ENCODE data around the gene LRRC46. TPM values are rescaled to one million over a fixed set of nuclear protein-coding genes. Genes with fewer than 3 reads are reported as not detected.

The LRRC46 gene
- total and polyA plus RNA-seq, 5 donors from 2014 or later = 0.11 to 0.48 (median 0.20) TPM

GRCh38 chr17:47862621-47863440 lies 31.4 kb downstream of the LRRC46 start:
- H3K36me3 ChIP-seq (ENCODE audit: control insufficient read depth, insufficient read depth, low read length) = no peaks in the 10 kb centered on the region
- H3K9me3 ChIP-seq (ENCODE audit: control insufficient read depth in 2 of 2, low read length in 2 of 2) = no peaks in the 10 kb centered on the region
- Mint-ChIP-seq H3K27ac (peak overlapping the region in 2 of 3 donors; percentile 54 to 55), H3K9me3 (peaks cover 0 to 2% (median 0%) of the 10 kb centered on the region in 7 donors), H3K36me3 (no peaks in the 10 kb centered on the region), H3K4me3 (no peak overlapping the region), H3K27me3 (peaks cover 15% of the 10 kb centered on the region), H3K4me1 (peaks cover 0 to 18% (median 8%) of the 10 kb centered on the region in 4 donors)
- H3K4me3 ChIP-seq (ENCODE audit: low read depth, low read length) = no peak overlapping the region
- peaks cover 16% of the 10 kb centered on the region for H3K4me1 ChIP-seq (ENCODE audit: control insufficient read depth, insufficient read depth, low read length, poor library complexity, severe bottlenecking)
- ATAC-seq (ENCODE audit: low read depth in 2 of 2) (no peak), DNase-seq (no peak)
- H3K27me3 ChIP-seq (ENCODE audit: control insufficient read depth, insufficient read depth, low read length) = no peaks in the 10 kb centered on the region
- H3K27ac ChIP-seq (ENCODE audit: insufficient read depth, low read length, poor library complexity, severe bottlenecking) = no peak overlapping the region

- H3K9me3 Mint-ChIP-seq = no peaks in the 10 kb centered on the region
- peaks cover under 1% of the 10 kb centered on the region for H3K27me3 ChIP-seq (ENCODE audit: control insufficient read depth, insufficient read depth, low read length)
- no peaks in the 10 kb centered on the region for H3K36me3 Mint-ChIP-seq
- no peaks in the 10 kb centered on the region for H3K36me3 ChIP-seq (ENCODE audit: control insufficient read depth, insufficient read depth, low read length)
- peak overlapping the region in 1 of 3 donors; percentile 42 for H3K27ac Mint-ChIP-seq
- peaks cover 14% of the 10 kb centered on the region for H3K27me3 Mint-ChIP-seq
- H3K4me1 Mint-ChIP-seq = peaks cover 0 to 18% (median 8%) of the 10 kb centered on the region in 4 donors
- peak overlapping the region in 1 of 4 donors; percentile 31 for H3K4me3 Mint-ChIP-seq
- no peak overlapping the region for H3K4me3 ChIP-seq (ENCODE audit: low read depth, low read length)
- DNase-seq = peak in 1 of 3 donors; percentile 54
- no peak overlapping the region for H3K27ac ChIP-seq (ENCODE audit: insufficient read depth, low read length, poor library complexity, severe bottlenecking)
- no peaks in the 10 kb centered on the region for H3K9me3 ChIP-seq (ENCODE audit: control insufficient read depth in 2 of 2, low read length in 2 of 2)
- peaks cover 16% of the 10 kb centered on the region for H3K4me1 ChIP-seq (ENCODE audit: control insufficient read depth, insufficient read depth, low read length, poor library complexity, severe bottlenecking)
- ATAC-seq (ENCODE audit: low read depth in 2 of 2) = no peak
Measured at GRCh38 chr17:47864791-47865216, 33.3 kb downstream of the LRRC46 start.

- H3K4me3 Mint-ChIP-seq = no peak overlapping the region
- peaks cover 32% of the 10 kb centered on the region for H3K27me3 Mint-ChIP-seq
Measured at GRCh38 chr17:47866941-47867340, 35.5 kb downstream of the LRRC46 start.

GRCh38 chr17:47867813-47868533 lies 36.5 kb downstream of the LRRC46 start:
- no peak overlapping the region for H3K4me3 ChIP-seq (ENCODE audit: low read depth, low read length)
- DNase-seq (no peak), ATAC-seq (ENCODE audit: low read depth in 2 of 2) (no peak)
- peaks cover 11% of the 10 kb centered on the region for H3K27me3 ChIP-seq (ENCODE audit: control insufficient read depth, insufficient read depth, low read length)
- Mint-ChIP-seq H3K36me3 (no peaks in the 10 kb centered on the region), H3K4me3 (no peak overlapping the region), H3K27ac (peak overlapping the region in 1 of 3 donors; percentile 21), H3K4me1 (peaks cover 0 to 12% (median 8%) of the 10 kb centered on the region in 4 donors), H3K9me3 (peaks cover 0 to 1% (median 0%) of the 10 kb centered on the region in 7 donors), H3K27me3 (peaks cover 35% of the 10 kb centered on the region)
- H3K9me3 ChIP-seq (ENCODE audit: control insufficient read depth in 2 of 2, low read length in 2 of 2) = no peaks in the 10 kb centered on the region
- no peaks in the 10 kb centered on the region for H3K36me3 ChIP-seq (ENCODE audit: control insufficient read depth, insufficient read depth, low read length)
- peaks cover 9% of the 10 kb centered on the region for H3K4me1 ChIP-seq (ENCODE audit: control insufficient read depth, insufficient read depth, low read length, poor library complexity, severe bottlenecking)
- H3K27ac ChIP-seq (ENCODE audit: insufficient read depth, low read length, poor library complexity, severe bottlenecking) = no peak overlapping the region

More at GRCh38 chr17:47866941-47867340, 35.5 kb downstream of the LRRC46 start:
- H3K4me1 Mint-ChIP-seq = peaks cover 0 to 18% (median 8%) of the 10 kb centered on the region in 4 donors
- H3K27ac ChIP-seq (ENCODE audit: insufficient read depth, low read length, poor library complexity, severe bottlenecking) = no peak overlapping the region
- H3K27ac Mint-ChIP-seq = peak overlapping the region in 1 of 3 donors; percentile 31
- H3K9me3 Mint-ChIP-seq = peaks cover 0 to 1% (median 0%) of the 10 kb centered on the region in 7 donors
- H3K36me3 ChIP-seq (ENCODE audit: control insufficient read depth, insufficient read depth, low read length) = no peaks in the 10 kb centered on the region
- DNase-seq (no peak), ATAC-seq (ENCODE audit: low read depth in 2 of 2) (no peak)
- H3K4me1 ChIP-seq (ENCODE audit: control insufficient read depth, insufficient read depth, low read length, poor library complexity, severe bottlenecking) = peaks cover 16% of the 10 kb centered on the region
- no peak overlapping the region for H3K4me3 ChIP-seq (ENCODE audit: low read depth, low read length)
- peaks cover 11% of the 10 kb centered on the region for H3K27me3 ChIP-seq (ENCODE audit: control insufficient read depth, insufficient read depth, low read length)
- H3K9me3 ChIP-seq (ENCODE audit: control insufficient read depth in 2 of 2, low read length in 2 of 2) = no peaks in the 10 kb centered on the region
- no peaks in the 10 kb centered on the region for H3K36me3 Mint-ChIP-seq

GRCh38 chr17:47869114-47869513 lies 37.6 kb downstream of the LRRC46 start:
- H3K9me3 Mint-ChIP-seq = peaks cover 0 to 1% (median 0%) of the 10 kb centered on the region in 7 donors
- H3K4me1 ChIP-seq (ENCODE audit: control insufficient read depth, insufficient read depth, low read length, poor library complexity, severe bottlenecking) = peaks cover 8% of the 10 kb centered on the region
- no peak for DNase-seq
- no peak overlapping the region for H3K4me3 ChIP-seq (ENCODE audit: low read depth, low read length)
- peaks cover 0 to 9% (median 7%) of the 10 kb centered on the region in 4 donors for H3K4me1 Mint-ChIP-seq
- no peak overlapping the region for H3K4me3 Mint-ChIP-seq
- no peaks in the 10 kb centered on the region for H3K9me3 ChIP-seq (ENCODE audit: control insufficient read depth in 2 of 2, low read length in 2 of 2)
- peaks cover 11% of the 10 kb centered on the region for H3K27me3 ChIP-seq (ENCODE audit: control insufficient read depth, insufficient read depth, low read length)
- no peak overlapping the region for H3K27ac Mint-ChIP-seq
- H3K27me3 Mint-ChIP-seq = peaks cover 45% of the 10 kb centered on the region
- H3K27ac ChIP-seq (ENCODE audit: insufficient read depth, low read length, poor library complexity, severe bottlenecking) = no peak overlapping the region
- H3K36me3 ChIP-seq (ENCODE audit: control insufficient read depth, insufficient read depth, low read length) = no peaks in the 10 kb centered on the region
- ATAC-seq (ENCODE audit: low read depth in 2 of 2) = no peak
- no peaks in the 10 kb centered on the region for H3K36me3 Mint-ChIP-seq

GRCh38 chr17:47870056-47870455 lies 38.6 kb downstream of the LRRC46 start:
- peaks cover 0 to 5% (median 3%) of the 10 kb centered on the region in 4 donors for H3K4me1 Mint-ChIP-seq
- no peaks in the 10 kb centered on the region for H3K9me3 ChIP-seq (ENCODE audit: control insufficient read depth in 2 of 2, low read length in 2 of 2)
- peaks cover 0 to 1% (median 0%) of the 10 kb centered on the region in 7 donors for H3K9me3 Mint-ChIP-seq
- H3K4me1 ChIP-seq (ENCODE audit: control insufficient read depth, insufficient read depth, low read length, poor library complexity, severe bottlenecking) = peaks cover 3% of the 10 kb centered on the region
- DNase-seq = no peak
- peak overlapping the region in 1 of 3 donors; percentile 14 for H3K27ac Mint-ChIP-seq
- H3K36me3 Mint-ChIP-seq = no peaks in the 10 kb centered on the region
- peaks cover 11% of the 10 kb centered on the region for H3K27me3 ChIP-seq (ENCODE audit: control insufficient read depth, insufficient read depth, low read length)
- H3K4me3 Mint-ChIP-seq = no peak overlapping the region
- no peaks in the 10 kb centered on the region for H3K36me3 ChIP-seq (ENCODE audit: control insufficient read depth, insufficient read depth, low read length)
- no peak overlapping the region for H3K27ac ChIP-seq (ENCODE audit: insufficient read depth, low read length, poor library complexity, severe bottlenecking)
- peaks cover 52% of the 10 kb centered on the region for H3K27me3 Mint-ChIP-seq
- ATAC-seq (ENCODE audit: low read depth in 2 of 2) = no peak
- no peak overlapping the region for H3K4me3 ChIP-seq (ENCODE audit: low read depth, low read length)

- Mint-ChIP-seq H3K4me3 (no peak overlapping the region), H3K27ac (no peak overlapping the region), H3K4me1 (peaks cover 0 to under 1% (median 0%) of the 10 kb centered on the region in 4 donors), H3K36me3 (no peaks in the 10 kb centered on the region), H3K9me3 (peaks cover 0 to 1% (median 0%) of the 10 kb centered on the region in 7 donors), H3K27me3 (peaks cover 58% of the 10 kb centered on the region)
- Histone ChIP-seq H3K27ac (ENCODE audit: insufficient read depth, low read length, poor library complexity, severe bottlenecking) (no peak overlapping the region), H3K4me3 (ENCODE audit: low read depth, low read length) (no peak overlapping the region), H3K27me3 (ENCODE audit: control insufficient read depth, insufficient read depth, low read length) (peaks cover 11% of the 10 kb centered on the region), H3K36me3 (ENCODE audit: control insufficient read depth, insufficient read depth, low read length) (no peaks in the 10 kb centered on the region), H3K4me1 (ENCODE audit: control insufficient read depth, insufficient read depth, low read length, poor library complexity, severe bottlenecking) (no peaks in the 10 kb centered on the region), H3K9me3 (ENCODE audit: control insufficient read depth in 2 of 2, low read length in 2 of 2) (no peaks in the 10 kb centered on the region)
- DNase-seq = no peak
- ATAC-seq (ENCODE audit: low read depth in 2 of 2) = no peak
Measured at GRCh38 chr17:47871048-47871447, 39.6 kb downstream of the LRRC46 start.
